ENCODE results near the gene H2BW2.
"Not testable (repeated sequence)": the region's sequence is repeated elsewhere in the genome, so short reads cannot be mapped to it uniquely, and the experiment has no call there.

Gene H2BW2

DNA sequence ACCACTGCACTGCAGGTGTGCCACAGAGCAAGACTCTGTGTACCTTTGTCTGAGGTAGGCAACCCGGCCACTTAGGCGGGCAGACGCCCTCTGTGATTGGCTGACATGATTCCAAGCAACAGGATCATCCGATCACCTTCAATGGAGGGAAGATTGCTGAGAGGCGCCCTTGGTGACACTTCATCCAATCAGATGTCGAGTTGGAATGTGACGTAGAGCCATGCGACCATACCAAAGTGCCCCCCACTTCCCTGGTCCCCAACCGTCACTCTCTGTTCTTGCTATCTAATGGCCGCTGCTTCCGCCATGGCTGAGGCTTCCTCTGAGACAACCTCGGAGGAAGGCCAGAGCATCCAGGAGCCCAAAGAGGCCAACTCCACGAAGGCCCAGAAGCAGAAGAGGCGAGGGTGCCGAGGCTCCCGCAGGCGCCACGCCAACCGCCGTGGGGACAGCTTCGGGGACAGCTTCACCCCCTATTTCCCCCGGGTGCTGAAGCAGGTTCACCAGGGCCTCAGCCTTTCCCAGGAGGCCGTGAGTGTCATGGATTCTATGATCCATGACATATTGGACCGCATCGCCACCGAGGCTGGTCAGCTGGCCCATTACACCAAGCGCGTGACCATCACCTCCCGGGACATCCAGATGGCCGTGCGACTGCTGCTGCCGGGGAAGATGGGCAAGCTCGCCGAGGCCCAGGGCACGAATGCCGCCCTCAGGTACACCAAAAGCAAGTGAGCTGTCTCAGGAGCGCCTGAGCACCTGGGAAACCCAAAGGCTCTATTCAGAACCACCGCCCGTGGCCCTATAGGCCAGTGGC, at the start of gene H2BW2:
Gene H2BW2 (plus strand): TSS at position 268 of the 817 bp plus-strand sequence. CDS start 39 bp downstream, at position 307.
- DNase-seq: no peak

DNA sequence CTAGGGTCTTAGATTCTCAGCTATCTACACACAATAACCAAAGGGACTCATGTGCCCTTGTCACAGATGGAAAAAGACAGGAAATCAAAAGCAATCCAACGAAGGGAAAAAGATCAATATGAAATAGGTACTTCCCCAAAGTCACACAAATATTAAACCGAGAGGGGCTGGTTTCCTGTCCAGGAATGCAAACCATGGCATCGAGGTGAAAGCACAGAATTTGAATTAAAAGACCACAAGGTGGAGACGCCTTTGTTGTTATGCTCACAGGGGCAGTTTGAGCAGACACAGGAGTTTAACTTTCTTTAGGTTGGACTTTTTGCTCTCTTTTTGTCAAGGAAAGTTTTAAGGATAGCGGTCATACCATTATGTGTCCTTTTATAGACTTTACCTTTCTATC, 40.5 kb upstream of the H2BW2 start:
- no peak for DNase-seq

DNA sequence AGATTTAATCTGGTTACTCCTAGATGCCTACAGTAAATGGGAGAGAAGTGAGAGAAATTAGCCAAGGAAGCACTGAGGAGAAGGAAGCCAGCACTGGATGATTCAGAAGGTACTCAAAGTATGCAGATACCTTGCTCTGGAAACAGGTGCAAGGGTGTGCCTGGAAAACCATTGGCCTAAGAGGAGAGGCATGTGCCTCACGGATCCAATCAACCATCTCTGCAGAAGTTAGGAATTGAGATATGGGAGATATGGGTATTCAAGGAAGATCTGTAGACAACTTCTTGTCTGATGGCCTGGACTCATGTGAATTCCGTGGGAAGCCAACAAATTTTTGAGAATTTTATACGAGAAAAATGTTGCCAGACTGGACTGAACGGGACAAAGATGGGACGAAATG, 30.9 kb upstream of the H2BW2 start:
- DNase-seq: no peak

DNA sequence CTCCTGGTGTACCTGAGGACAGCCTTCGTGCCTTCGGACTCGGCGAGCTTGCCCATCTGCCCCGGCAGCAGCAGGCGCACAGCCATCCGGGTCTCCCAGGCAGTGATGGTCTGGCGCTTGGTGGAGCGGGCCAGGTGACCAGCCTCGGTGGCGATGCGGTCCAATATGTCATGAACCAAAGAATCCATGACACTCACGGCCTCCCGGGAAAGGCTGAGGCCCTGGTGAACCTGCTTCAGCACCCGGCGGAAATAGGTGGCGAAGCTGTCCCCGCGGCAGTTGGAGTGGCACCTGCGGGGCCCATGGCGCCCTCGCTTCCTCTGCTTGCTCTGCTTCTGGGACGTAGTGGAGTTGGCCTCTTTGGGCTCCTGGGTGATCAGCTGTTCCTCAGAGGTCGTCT, 26.6 kb upstream of the H2BW2 start:
- no peak for DNase-seq

DNA sequence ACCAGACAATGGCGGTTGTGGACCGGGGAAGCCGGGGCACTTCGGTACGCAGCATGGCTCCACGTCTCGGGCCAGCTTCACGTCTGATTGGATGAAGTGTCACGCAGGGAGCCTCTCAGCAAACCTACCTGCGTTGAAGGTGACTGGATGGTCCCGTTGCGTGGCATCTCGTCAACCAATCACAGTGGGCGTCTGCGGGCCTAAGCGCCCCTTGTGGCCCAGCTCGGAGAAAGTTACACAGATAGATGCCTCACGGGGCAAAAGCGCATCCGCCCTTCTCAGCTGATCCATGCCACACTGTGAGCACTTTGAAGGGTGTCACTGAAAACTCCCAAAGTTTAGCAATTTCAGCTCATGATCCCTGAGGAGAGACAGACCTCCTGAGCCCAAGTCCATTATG, 26.1 kb upstream of the H2BW2 start, which contains the start of gene H2BW1:
Gene H2BW1 (minus strand): TSS at position 103 of the 400 bp plus-strand sequence. CDS start 132 bp downstream, outside the sequence.
- DNase-seq: no peak

DNA sequence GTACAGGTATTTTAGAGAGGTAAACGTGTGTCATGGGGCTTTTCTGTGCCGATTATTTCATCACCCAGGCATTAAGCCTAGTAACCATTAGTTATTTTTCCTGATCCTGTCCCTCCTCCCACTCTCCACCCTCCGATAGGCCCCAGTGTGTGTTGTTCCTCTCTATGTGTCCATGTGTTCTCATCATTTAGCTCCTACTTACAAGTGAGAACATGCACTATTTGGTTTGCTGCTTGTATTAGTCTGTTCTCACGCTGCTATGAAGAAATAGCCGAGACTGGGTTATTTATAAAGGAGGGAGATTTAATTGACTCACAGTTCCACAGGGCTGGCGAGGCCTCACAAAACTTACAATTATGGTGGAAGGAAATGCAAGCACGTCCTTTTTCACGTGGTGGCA, 24.2 kb upstream of the H2BW2 start:
- not testable (repeated sequence) for DNase-seq

DNA sequence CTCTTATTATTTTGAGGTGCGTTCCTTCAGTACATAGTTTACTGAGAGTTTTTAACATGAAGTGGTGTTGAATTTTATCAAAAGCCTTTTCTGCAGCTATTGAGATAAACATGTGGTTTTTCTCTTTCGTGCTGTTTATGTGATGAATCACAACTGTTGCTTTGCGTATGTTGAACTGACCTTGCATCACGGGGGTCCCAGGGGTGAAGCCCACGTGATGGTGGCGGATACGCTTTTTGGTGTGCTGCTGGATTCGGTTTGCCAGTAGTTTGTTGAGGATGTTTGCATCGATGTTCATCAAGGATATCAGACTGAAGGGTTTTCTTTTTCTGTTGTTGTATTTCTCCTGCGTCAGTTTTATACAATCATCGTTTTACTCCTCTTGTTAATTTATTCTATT, 21.6 kb upstream of the H2BW2 start:
- no peak for DNase-seq

DNA sequence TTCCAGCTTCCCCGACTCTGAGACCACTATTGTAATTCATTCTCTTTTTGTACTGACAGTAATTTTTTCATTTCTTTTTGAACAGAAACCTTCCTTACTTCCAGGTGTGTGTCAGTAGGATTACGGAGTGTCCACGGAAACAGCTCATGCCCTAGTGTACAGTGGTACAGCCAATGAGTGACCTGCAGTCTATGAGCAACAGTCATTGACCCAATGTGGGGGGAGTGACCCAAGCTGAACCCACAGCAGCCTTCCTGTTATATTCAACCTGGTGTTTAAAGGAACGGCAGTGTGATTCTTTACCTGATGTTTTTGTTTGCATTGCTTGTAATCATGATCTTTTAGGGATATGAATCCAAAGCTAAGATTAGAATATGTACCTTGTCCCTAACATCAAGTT, 1.2 kb downstream of the H2BW2 start:
- DNase-seq: no peak

DNA sequence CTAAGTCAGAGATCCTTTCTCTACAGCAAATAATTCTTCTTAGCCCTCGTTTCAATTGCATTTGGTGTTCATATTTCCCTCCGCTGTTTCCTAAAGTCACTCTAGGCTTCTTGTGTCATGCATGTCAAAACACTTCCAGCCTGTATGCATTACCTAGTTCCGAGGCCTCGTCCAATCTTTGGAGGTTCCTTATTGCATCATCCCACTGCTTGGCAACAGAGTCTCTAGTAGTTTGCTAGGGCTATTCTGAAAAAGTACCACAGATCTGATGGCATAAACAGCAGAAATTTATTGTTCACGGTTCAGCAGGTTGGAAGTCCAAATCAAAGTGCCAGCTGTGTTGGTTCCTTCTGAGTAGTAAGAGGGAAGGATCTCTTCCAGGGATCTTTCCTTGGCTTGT, 5.9 kb downstream of the H2BW2 start:
- no peak for DNase-seq

DNA sequence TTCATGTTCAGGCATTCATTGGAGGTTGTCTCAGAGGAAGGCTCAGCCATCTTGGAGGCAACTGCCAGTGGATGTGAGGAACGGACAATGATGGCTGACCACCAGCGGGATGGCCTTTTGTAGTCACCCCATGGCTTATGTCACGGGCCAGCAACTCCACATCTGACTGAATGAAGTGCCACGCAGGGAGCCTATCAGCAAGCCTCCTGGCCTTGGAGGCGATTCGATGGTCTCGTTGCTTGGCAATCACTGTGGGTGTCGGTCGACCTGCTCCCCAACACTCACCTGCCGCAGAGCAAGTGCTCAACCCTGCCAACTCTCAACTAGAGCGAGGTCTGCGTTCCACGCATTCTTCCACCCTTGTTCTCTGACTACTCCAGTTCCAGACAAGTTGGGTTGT, 7.4 kb downstream of the H2BW2 start:
- no peak for DNase-seq

DNA sequence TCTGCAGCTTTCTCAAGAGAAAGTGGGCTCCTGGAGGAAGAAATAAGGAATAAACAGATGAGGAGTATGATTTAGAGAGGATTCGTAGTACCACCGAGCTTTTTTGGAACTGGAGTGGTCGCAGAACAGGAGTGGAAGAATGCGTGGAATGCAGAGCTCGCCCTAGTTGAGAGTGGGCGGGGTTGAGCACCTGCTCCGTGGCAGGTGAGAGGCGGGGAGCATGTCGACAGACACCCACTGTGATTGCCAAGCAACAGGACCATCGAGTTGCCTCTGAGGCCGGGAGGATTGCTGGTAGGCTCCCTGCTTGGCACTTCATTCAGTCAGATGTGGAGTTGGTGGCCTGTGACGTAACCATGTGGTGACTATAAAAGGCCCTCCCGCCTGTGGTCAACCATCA, 15.2 kb downstream of the H2BW2 start:
- DNase-seq: not testable (repeated sequence)

DNA sequence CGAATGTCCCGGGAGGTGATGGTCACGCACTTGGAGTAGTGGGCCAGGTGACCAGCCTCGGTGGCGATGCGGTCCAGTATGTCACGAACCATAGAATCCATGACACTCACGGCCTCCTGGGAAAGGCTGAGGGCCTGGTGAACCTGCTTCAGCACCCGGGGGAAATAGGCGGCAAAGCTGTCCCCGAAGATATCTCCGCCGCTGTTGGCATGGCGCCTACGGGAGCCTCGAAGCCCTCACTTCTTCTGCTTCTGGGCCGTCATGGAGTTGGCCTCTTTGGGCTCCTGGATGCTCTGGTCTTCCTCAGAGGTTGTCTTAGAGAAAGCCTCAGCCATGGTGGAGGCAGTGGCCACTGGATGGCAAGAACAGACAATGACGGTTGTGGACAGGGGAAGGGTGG, 22.9 kb downstream of the H2BW2 start:
- DNase-seq: not testable (repeated sequence)

DNA sequence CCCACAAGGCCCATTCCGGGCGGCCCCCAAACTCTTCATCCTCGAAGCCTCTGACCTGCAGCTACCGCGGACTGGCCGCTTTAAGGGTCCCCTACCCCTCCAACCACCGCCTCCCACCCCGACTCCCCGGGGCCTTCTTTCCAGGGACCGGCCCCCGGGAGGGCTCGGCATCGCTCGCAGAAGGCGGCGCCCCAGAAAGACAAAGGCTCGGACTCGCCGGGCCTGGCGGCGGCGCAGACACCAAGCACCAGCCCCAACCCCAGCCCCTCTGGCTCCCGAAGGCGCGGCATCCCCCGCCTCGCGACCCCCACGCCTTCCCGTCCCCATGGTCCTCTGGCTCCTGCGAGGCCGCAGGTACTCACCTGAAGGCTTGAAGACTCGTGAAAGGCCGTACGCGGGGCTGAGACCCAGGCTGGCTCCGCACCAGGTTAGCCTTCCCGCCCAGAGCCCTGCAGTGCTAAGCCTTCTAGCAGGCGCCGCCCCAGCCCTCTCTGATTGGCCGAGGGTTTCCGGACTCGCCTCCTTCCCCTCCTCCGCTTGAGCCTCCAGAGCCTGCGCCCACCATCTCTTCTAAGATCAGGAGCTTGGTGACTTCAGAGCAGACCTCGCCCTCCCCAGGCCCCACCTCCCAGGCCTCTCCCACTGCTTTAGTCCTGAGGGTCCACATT, 36.2 kb downstream of the H2BW2 start, which contains the start of gene TMSB15C:
Gene TMSB15C (minus strand): TSS at position 459 of the 668 bp plus-strand sequence.
- not testable (repeated sequence) for DNase-seq

DNA sequence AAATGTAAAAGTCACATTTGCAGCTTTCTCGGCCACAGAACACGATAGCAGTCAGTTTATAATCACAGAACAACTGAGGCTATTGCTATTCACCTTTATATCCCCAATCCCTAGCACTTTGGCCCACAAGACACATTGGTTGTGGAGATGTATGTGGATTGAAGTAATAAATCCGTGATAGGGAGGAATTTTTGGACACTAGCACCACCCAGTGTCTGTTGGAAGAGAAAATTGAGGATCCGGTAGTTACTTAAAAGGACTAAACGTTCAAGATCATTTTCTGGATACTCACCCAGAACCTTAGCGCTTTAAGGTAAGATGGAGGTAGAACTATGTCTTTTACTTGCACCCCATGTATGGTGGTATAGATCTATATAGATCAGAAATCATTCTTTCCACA, 38.1 kb downstream of the H2BW2 start:
- DNase-seq: not testable (repeated sequence)

DNA sequence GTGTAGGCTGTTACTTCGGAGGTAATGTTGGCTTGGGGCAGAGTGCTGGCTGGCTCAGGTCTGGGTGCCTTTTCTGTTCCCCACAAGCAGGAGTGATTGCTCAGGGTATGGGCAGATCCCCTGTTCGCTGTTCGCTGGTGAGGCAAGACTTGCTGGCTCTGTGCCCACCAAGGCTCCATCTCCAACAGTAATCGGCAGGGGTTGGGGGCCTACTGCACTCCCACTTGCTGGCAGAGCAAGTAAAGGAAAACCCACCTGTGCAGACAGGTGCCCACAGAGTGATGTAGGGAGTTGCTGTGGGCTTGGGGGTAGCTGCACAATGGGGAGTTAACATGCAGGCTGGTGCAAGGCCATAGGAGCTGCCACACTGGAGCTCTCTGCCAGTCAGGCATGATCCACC, 44.3 kb downstream of the H2BW2 start:
- no peak for DNase-seq

DNA sequence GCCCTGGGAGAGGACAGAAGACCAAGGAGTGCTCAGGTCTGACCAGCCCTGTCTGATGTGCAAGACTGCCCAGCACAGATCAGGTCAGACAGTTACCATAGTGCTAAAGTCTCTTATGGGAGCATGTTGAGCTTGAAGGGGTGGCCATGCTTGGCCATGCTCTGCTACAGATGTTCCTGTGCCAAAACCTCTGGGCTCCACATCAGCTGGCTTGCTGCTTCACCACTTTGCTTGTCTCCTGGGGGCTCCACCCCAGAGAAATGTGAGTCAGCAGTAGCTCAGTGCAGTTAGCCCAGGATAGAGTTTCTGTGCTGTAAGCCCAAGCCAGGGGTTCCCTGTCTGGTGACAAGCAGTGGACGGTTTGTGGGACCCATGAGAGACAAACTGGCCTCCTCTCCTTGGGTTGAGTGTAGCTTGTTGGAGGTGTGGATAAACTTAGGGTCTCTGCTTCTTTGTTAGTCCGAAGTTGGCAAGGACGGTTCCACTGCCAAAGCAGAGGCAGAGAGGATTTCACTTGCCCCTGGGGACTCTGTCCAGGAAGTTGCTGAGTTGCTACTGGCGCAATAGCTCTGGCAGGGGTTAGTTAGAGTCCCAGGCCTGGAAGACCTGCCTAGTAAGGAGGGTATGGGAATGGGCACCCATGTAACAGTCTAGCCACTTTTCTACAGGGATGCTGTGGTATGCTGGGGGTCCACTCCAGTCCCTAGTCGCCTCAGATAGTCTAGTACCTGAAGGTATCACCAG, 45.0 kb downstream of the H2BW2 start:
- no peak for DNase-seq

DNA sequence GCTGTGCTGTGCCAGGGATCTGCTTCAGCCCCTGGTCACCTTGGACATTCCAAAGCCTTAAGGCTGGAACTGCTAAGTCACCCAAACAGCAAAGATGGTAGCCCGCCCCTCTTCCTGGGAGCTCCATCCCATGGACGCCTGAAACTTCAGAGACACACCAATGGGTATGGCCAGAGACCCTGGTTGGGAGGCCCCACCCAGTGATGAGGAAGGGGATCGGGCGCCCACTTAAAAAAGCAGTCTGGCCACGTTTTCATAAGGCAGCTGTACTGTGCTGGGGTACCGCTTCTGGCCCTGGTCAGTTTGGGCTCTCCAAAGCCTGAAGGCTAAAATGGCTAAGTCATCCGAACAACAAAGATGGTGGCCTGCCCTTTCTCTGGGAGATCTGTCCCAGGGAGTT, 45.7 kb downstream of the H2BW2 start:
- no peak for DNase-seq

DNA sequence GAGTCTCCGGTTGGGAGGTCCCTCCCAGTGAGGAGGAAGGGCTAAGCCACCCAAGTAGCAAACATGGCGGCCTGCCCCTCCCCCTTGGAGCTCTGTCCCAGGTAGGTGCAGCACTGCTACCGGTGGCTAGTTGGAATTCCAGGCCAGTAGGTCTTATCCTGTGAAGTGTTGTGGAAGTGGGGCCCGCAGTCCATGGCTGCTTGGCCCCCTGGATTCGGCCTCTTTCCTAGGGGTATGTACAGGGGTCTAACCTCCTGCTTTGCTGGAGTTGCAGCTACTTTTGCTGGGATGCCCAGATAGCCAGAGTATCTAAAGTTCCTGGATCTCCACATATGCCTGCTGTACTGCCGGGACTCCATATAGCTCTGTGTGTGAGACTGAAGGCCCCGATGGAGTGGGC, 46.2 kb downstream of the H2BW2 start:
- DNase-seq: no peak

Data from NCI-H526 (cell line).